Right hindlimb (tissue), 1 donor: ENCODE measurements around the gene LRMDA.

Experiments
- DNase-seq: peaks from one replicate; pipeline ENCODE4 v3.0.0-alpha.2; 2018

LRMDA gene

GRCh38 chr10:76150876-76151288 lies 719.5 kb downstream of the LRMDA start:
- no peak for DNase-seq

- no peak for DNase-seq
Observed at GRCh38 chr10:76152186-76152585, 720.8 kb downstream of the LRMDA start.

- DNase-seq = no peak
Observed at GRCh38 chr10:76155961-76156360, 724.5 kb downstream of the LRMDA start.

- DNase-seq = no peak
Observed at GRCh38 chr10:76160446-76161300, 729.2 kb downstream of the LRMDA start.

GRCh38 chr10:76161301-76161582 lies 729.8 kb downstream of the LRMDA start:
- no peak for DNase-seq

GRCh38 chr10:76168437-76168836 lies 737.0 kb downstream of the LRMDA start:
- DNase-seq = no peak

- no peak for DNase-seq
Observed at GRCh38 chr10:76169246-76169645, 737.8 kb downstream of the LRMDA start.

GRCh38 chr10:76172020-76172419 lies 740.6 kb downstream of the LRMDA start:
- DNase-seq = no peak

GRCh38 chr10:76175533-76176165 lies 744.2 kb downstream of the LRMDA start:
- DNase-seq = no peak

- DNase-seq = no peak
Observed at GRCh38 chr10:76176166-76176550, 744.7 kb downstream of the LRMDA start.

- no peak for DNase-seq
Observed at GRCh38 chr10:76177936-76178335, 746.5 kb downstream of the LRMDA start.

GRCh38 chr10:76178532-76179292 lies 747.3 kb downstream of the LRMDA start:
- no peak for DNase-seq

GRCh38 chr10:76179806-76180205 lies 748.4 kb downstream of the LRMDA start:
- DNase-seq = no peak

- DNase-seq = no peak
Observed at GRCh38 chr10:76184647-76185046, 753.2 kb downstream of the LRMDA start.

- DNase-seq = no peak
Observed at GRCh38 chr10:76185471-76186301, 754.3 kb downstream of the LRMDA start.

- DNase-seq = no peak
Observed at GRCh38 chr10:76188216-76188615, 756.8 kb downstream of the LRMDA start.

GRCh38 chr10:76190634-76191270 lies 759.3 kb downstream of the LRMDA start:
- no peak for DNase-seq

GRCh38 chr10:76191336-76191735 lies 759.9 kb downstream of the LRMDA start:
- DNase-seq = no peak

- DNase-seq = no peak
Observed at GRCh38 chr10:76192151-76192550, 760.7 kb downstream of the LRMDA start.

- no peak for DNase-seq
Observed at GRCh38 chr10:76192694-76193320, 761.4 kb downstream of the LRMDA start.

- DNase-seq = no peak
Observed at GRCh38 chr10:76195654-76196390, 764.4 kb downstream of the LRMDA start.
